ENCODE measurements around the gene GABRG3.

The GABRG3 gene

GRCh38 chr15:27481768-27482167 lies 510.8 kb downstream of the GABRG3 start:
- DNase-seq: no peak

- DNase-seq: no peak
These were observed 511.3 kb downstream of the GABRG3 start for GRCh38 chr15:27482287-27482686.

- no peak for DNase-seq
These were observed 512.1 kb downstream of the GABRG3 start for GRCh38 chr15:27483124-27483523.

GRCh38 chr15:27485265-27485664 lies 514.3 kb downstream of the GABRG3 start:
- no peak for DNase-seq

- no peak for DNase-seq
These were observed 515.1 kb downstream of the GABRG3 start for GRCh38 chr15:27486051-27486450.

- DNase-seq: no peak
These were observed 516.0 kb downstream of the GABRG3 start for GRCh38 chr15:27486683-27487647.

GRCh38 chr15:27487846-27488245 lies 516.9 kb downstream of the GABRG3 start:
- no peak for DNase-seq

GRCh38 chr15:27490867-27491595 lies 520.0 kb downstream of the GABRG3 start:
- DNase-seq: no peak

- no peak for DNase-seq
These were observed 521.0 kb downstream of the GABRG3 start for GRCh38 chr15:27491666-27492621.

GRCh38 chr15:27495963-27496459 lies 525.0 kb downstream of the GABRG3 start:
- DNase-seq: peak; percentile 10

- peak; percentile 11 for DNase-seq
These were observed 527.7 kb downstream of the GABRG3 start for GRCh38 chr15:27498700-27499099.

GRCh38 chr15:27499191-27499590 lies 528.2 kb downstream of the GABRG3 start:
- DNase-seq: no peak

GRCh38 chr15:27499719-27500118 lies 528.7 kb downstream of the GABRG3 start:
- DNase-seq: no peak

- no peak for DNase-seq
These were observed 529.2 kb downstream of the GABRG3 start for GRCh38 chr15:27500206-27500605.

GRCh38 chr15:27506752-27507151 lies 535.8 kb downstream of the GABRG3 start:
- DNase-seq: no peak

- DNase-seq: peak; percentile 3
These were observed 538.0 kb downstream of the GABRG3 start for GRCh38 chr15:27509014-27509413.

- DNase-seq: no peak
These were observed 541.5 kb downstream of the GABRG3 start for GRCh38 chr15:27512281-27513001.

GRCh38 chr15:27514526-27514925 lies 543.5 kb downstream of the GABRG3 start:
- peak; percentile 4 for DNase-seq

- no peak for DNase-seq
These were observed 556.6 kb downstream of the GABRG3 start for GRCh38 chr15:27527490-27528067.

GRCh38 chr15:27529399-27529798 lies 558.4 kb downstream of the GABRG3 start:
- DNase-seq: no peak

GRCh38 chr15:27530994-27531393 lies 560.0 kb downstream of the GABRG3 start:
- no peak for DNase-seq

Measured in OCI-M1 (cell line).